UCSD-AML1 (cell line): Measurements from ENCODE around the gene PLEKHM3.

Source experiments
- DNase-seq: peaks from one replicate; lab custom pipeline; 2025; ENCODE audit not compliant: unreplicated experiment; lab: John Stamatoyannopoulos, UW

The PLEKHM3 gene

GRCh38 chr2:207863345-207863744 lies 162.0 kb downstream of the PLEKHM3 start:
- no peak for DNase-seq

GRCh38 chr2:207861789-207862188 lies 163.5 kb downstream of the PLEKHM3 start:
- no peak for DNase-seq

GRCh38 chr2:207860685-207861084 lies 164.6 kb downstream of the PLEKHM3 start:
- DNase-seq: no peak

GRCh38 chr2:207855591-207855990 lies 169.7 kb downstream of the PLEKHM3 start:
- DNase-seq: no peak

- no peak for DNase-seq
Observed at GRCh38 chr2:207854484-207855440, 170.6 kb downstream of the PLEKHM3 start.

- DNase-seq: no peak
Observed at GRCh38 chr2:207852791-207853190, 172.5 kb downstream of the PLEKHM3 start.

GRCh38 chr2:207849443-207849842 lies 175.9 kb downstream of the PLEKHM3 start:
- DNase-seq: no peak

GRCh38 chr2:207848545-207848928 lies 176.8 kb downstream of the PLEKHM3 start:
- no peak for DNase-seq

GRCh38 chr2:207847807-207848544 lies 177.4 kb downstream of the PLEKHM3 start:
- DNase-seq: peak; percentile 54

GRCh38 chr2:207847098-207847806 lies 178.1 kb downstream of the PLEKHM3 start:
- no peak for DNase-seq

GRCh38 chr2:207845202-207845864 lies 180.0 kb downstream of the PLEKHM3 start:
- no peak for DNase-seq

- no peak for DNase-seq
Observed at GRCh38 chr2:207844648-207845047, 180.7 kb downstream of the PLEKHM3 start.

- DNase-seq: no peak
Observed at GRCh38 chr2:207840101-207840500, 185.2 kb downstream of the PLEKHM3 start.

- DNase-seq: no peak
Observed at GRCh38 chr2:207839575-207839974, 185.8 kb downstream of the PLEKHM3 start.

GRCh38 chr2:207839028-207839427 lies 186.3 kb downstream of the PLEKHM3 start:
- DNase-seq: no peak

GRCh38 chr2:207836521-207837133 lies 188.7 kb downstream of the PLEKHM3 start:
- DNase-seq: no peak

GRCh38 chr2:207835805-207836204 lies 189.5 kb downstream of the PLEKHM3 start:
- DNase-seq: no peak

GRCh38 chr2:207833251-207833751 lies 192.0 kb downstream of the PLEKHM3 start:
- no peak for DNase-seq

- no peak for DNase-seq
Observed at GRCh38 chr2:207831584-207832248, 193.6 kb downstream of the PLEKHM3 start.
